GM18951 (cell line): ENCODE data around the gene SLC1A3.

ENCODE experiments used
- POLR2A ChIP-seq: IDR thresholded peaks from 4 replicates; pipeline ENCODE4 v1.6.1; 2011; ENCODE audit warnings: mild to moderate bottlenecking; ENCODE audit not compliant: insufficient read length, insufficient read depth; ENCODE audit errors: extremely low read depth
- in situ Hi-C: fragments of 300-500 bp; cut with MboI; formaldehyde crosslinking; loops from one replicate; pipeline ENCODE4 v1.12.0; 2022; ENCODE audit warnings: low sequenced_read_pairs, mixed read lengths, inconsistent platforms; ENCODE audit not compliant: unreplicated experiment

The SLC1A3 gene

DNA sequence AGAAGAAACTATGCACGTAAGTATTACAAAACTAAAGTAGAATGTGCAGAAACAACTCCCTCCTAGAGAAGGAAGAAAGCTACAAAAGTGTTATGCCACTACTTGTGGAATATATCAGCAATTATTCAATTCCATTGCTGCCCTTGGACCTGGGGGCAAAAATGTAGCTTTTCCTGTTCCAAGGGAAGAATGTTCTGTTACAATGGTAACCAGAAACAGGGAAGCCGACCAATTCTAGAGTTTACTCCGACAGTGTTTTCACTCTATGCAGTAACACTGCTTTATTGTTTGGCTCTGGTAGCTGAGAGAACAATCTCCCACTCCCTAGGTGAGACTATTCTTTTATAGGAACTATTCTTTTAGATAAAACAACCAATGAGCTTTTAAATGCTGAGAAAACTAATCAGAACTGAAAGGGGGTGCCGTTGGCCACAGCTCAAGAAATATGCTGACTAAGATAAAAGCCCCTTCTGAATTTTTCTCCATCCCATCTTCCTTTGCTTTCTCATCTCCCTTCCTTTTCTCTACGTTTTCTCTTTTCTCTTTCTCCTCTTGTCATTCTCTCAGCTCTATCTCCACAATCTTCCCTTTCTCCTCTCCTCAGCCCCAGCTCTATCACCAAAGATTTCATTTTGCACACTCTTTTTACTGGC is 54.1 kb downstream of the SLC1A3 start:
- in situ Hi-C loops = no loop called here
- no peak for TF ChIP-seq POLR2A

- no peak for TF ChIP-seq POLR2A
- in situ Hi-C loops = no loop called here
Observed at GRCh38 chr5:36661456-36662220, 55.2 kb downstream of the SLC1A3 start.

- no peak for TF ChIP-seq POLR2A
- in situ Hi-C loops = no loop called here
Observed at GRCh38 chr5:36662291-36662851, 56.0 kb downstream of the SLC1A3 start.

DNA sequence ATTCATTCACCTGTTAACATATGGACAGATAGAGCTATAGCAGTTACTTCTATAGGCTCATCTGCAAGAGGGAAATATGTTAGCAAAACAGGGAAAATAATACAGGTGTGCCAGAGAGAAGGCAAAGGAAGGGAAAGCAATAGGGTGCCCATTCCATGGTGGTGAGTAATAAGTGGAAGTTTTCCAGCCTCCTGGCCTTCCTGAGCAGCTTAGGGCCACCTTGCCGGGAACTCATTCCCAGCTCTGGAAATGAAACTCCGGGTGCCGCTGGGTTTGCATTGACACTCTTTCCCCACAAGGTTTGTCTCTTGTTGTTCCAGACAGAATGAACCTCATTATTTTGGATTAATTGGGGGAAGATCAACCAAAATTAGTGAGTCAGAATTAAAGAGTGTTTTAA is 58.4 kb downstream of the SLC1A3 start:
- in situ Hi-C loops = no loop called here
- no peak for TF ChIP-seq POLR2A

- in situ Hi-C loops = no loop called here
- no peak for TF ChIP-seq POLR2A
Observed at GRCh38 chr5:36665628-36666027, 59.2 kb downstream of the SLC1A3 start.

- no peak for TF ChIP-seq POLR2A
- in situ Hi-C loops = no loop called here
Observed at GRCh38 chr5:36666274-36666673, 59.9 kb downstream of the SLC1A3 start.

DNA sequence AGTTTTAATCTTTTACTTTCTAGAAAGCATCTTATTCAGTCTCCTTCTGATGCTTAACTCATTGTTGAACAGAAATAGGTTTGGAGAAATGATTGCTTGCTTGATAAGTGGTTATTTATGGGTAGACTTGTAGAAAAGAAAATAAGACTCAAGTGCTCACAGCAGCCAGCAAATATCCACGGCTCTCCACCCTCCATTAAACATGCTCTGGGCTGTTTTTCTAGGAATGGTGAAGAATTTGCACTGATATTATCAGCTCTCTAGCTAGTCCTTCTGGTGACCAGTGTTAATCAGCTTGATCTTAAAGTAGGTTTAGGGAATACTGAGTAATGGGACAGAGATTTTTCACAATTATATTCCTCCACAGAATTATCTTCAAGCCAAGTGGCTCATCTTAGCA is 60.6 kb downstream of the SLC1A3 start:
- no peak for TF ChIP-seq POLR2A

DNA sequence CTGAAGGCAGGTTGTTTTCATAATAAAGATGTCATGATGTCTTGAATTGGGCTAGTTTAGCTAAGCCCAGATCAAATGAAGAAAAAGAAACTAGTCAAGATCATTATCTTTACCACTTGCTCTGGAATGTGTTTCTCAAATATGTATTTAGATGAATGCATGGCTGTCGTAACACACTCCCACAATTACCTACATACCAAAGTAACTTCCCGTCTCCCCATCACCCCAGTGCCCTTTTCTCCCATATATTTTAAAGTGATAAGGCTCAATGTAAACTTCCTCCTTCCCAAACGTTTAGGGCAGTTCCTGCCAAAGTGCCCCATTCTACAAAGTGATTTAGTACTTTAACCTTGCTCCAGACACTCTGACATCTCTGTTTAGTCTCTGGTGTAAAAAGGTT is 61.4 kb downstream of the SLC1A3 start:
- in situ Hi-C loops = no loop called here
- TF ChIP-seq POLR2A = no peak

More for the DNA sequence above, 60.6 kb downstream of the SLC1A3 start:
- in situ Hi-C loops = no loop called here

- in situ Hi-C loops = no loop called here
- no peak for TF ChIP-seq POLR2A
Observed at GRCh38 chr5:36669015-36669651, 62.7 kb downstream of the SLC1A3 start.

GRCh38 chr5:36670548-36670947 is 64.1 kb downstream of the SLC1A3 start:
- in situ Hi-C loops = no loop called here
- no peak for TF ChIP-seq POLR2A

- TF ChIP-seq POLR2A = no peak
- in situ Hi-C loops = no loop called here
Observed at GRCh38 chr5:36675282-36675681, 68.9 kb downstream of the SLC1A3 start.

DNA sequence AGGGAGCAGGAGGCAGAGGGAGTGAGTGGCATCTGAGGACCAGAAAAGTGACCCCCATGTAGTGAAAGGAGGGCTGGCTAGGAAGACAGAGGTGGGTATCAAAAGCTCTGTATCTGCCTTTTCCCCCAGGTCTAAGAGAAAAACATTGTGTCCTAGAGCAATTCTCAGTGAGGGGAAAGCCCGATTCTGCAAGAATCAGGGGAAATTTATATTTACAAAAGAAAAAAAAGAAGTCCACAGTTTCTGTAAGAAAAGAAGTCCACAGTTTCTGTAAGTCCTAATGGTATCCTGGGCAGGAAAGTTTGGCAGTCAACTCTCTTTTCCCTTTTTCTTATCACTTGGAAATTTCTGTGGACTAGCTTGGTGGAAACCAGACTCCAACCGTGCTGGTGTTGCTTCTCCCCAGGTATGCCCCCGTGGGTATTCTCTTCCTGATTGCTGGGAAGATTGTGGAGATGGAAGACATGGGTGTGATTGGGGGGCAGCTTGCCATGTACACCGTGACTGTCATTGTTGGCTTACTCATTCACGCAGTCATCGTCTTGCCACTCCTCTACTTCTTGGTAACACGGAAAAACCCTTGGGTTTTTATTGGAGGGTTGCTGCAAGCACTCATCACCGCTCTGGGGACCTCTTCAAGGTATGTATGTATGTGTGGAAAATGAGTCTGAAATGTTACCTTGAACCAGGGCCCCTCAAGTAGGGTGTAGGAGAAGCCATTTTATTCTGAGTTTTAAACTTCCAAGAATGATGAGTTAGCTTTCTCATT is 73.0 kb downstream of the SLC1A3 start:
- in situ Hi-C loops = no loop called here
- TF ChIP-seq POLR2A = no peak

GRCh38 chr5:36680066-36680465 is 73.7 kb downstream of the SLC1A3 start:
- no peak for TF ChIP-seq POLR2A
- in situ Hi-C loops = no loop called here

- no peak for TF ChIP-seq POLR2A
- in situ Hi-C loops = no loop called here
Observed at GRCh38 chr5:36681711-36682110, 75.3 kb downstream of the SLC1A3 start.
